Measurements from ENCODE around the gene KIF21B. TPM values are rescaled to one million over a fixed set of nuclear protein-coding genes. Genes with fewer than 3 reads are reported as not detected.

Gene KIF21B
- total RNA-seq, 1 donor from 2014 or later, result 18.4 TPM

DNA sequence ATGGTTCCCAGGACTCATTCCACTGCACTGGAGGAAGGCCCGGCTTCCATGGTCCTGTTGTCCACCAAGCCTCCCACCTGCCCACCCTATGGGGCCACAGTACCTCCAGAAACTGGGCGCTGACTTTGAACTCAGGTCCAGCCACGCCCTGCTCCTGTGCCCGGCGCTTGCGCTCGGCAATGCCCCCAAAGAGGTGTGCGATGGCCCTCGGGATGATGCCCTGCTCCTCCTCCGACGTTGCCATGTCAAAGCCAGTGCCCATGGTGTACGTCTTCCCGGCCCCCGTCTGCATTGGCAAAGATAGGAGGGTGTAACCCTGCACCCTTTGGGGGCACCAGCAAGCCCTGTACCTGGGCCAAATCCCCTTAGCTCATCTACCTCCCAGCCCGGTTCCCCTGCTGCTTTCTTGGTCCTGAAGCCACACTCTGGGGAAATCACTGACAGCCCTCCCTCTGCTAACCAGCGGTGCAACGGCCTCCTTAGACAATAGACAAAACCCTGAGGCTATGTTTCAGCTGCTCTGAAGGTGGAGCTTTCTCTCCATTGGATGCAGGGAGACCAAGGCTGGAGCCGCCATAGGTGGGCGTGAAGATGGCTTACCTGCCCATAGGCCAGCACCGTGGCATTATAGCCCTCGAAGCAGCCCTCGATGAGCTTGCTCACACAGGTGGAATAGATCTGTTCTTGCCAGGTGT, 14.7 kb downstream of the KIF21B start:
- no peak for DNase-seq (ENCODE audit: low read depth)
- Histone ChIP-seq H3K4me3 (ENCODE audit: low read depth, low read length) (no peak overlapping the region), H3K27me3 (ENCODE audit: control insufficient read depth, insufficient read depth, low read length) (no peaks in the 10 kb centered on the region), H3K36me3 (ENCODE audit: control insufficient read depth, insufficient read depth, low read length) (no peaks in the 10 kb centered on the region)
- TF ChIP-seq, protein P1, sequence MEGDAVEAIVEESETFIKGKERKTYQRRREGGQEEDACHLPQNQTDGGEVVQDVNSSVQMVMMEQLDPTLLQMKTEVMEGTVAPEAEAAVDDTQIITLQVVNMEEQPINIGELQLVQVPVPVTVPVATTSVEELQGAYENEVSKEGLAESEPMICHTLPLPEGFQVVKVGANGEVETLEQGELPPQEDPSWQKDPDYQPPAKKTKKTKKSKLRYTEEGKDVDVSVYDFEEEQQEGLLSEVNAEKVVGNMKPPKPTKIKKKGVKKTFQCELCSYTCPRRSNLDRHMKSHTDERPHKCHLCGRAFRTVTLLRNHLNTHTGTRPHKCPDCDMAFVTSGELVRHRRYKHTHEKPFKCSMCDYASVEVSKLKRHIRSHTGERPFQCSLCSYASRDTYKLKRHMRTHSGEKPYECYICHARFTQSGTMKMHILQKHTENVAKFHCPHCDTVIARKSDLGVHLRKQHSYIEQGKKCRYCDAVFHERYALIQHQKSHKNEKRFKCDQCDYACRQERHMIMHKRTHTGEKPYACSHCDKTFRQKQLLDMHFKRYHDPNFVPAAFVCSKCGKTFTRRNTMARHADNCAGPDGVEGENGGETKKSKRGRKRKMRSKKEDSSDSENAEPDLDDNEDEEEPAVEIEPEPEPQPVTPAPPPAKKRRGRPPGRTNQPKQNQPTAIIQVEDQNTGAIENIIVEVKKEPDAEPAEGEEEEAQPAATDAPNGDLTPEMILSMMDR (IDR thresholded peaks at IDR 0.05; ENCODE audit: insufficient read depth, low read length, poor library complexity, severe bottlenecking), result no peak

DNA sequence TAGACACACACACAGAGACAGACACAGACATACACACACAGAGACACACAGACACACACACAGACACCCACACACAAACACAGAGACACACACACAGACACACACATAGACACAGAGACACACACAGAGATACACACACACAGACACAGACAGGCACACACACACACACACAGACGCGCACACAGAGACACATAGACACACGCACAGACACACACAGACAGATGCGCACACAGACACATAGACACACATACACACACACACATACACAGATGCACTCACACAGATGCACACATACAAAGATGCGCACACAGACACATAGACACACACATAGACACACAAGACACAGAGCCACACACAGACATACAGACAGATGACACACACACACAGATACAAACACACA, 16.0 kb downstream of the KIF21B start:
- H3K36me3 ChIP-seq (ENCODE audit: control insufficient read depth, insufficient read depth, low read length), result no peaks in the 10 kb centered on the region
- TF ChIP-seq, protein P1 (IDR thresholded peaks at IDR 0.05; ENCODE audit: insufficient read depth, low read length, poor library complexity, severe bottlenecking), result no peak
- DNase-seq (ENCODE audit: low read depth), result no peak
- no peaks in the 10 kb centered on the region for H3K27me3 ChIP-seq (ENCODE audit: control insufficient read depth, insufficient read depth, low read length)
- no peak overlapping the region for H3K4me3 ChIP-seq (ENCODE audit: low read depth, low read length)

DNA sequence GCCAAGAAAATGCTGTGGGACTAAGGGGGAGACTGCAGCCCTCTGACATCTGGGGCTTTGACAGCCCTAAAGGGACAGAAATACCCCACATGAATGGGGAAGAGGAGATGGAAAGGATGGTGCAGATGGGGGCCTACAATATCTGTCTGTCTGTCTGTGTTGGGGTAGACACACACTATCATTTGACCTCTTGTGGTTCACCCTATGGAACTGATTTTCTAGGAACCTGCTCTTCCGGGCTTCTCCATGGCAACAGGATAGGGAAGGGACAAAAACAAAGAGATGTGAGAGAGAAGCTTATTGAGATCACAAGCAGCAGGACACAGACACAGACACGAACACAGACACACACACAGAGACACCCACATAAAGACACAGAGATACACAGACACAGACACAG, 17.1 kb downstream of the KIF21B start:
- Histone ChIP-seq H3K4me3 (ENCODE audit: low read depth, low read length) (no peak overlapping the region), H3K36me3 (ENCODE audit: control insufficient read depth, insufficient read depth, low read length) (no peaks in the 10 kb centered on the region), H3K27me3 (ENCODE audit: control insufficient read depth, insufficient read depth, low read length) (no peaks in the 10 kb centered on the region)
- no peak for DNase-seq (ENCODE audit: low read depth)
- TF ChIP-seq, protein P1 (IDR thresholded peaks at IDR 0.05; ENCODE audit: insufficient read depth, low read length, poor library complexity, severe bottlenecking), result no peak

DNA sequence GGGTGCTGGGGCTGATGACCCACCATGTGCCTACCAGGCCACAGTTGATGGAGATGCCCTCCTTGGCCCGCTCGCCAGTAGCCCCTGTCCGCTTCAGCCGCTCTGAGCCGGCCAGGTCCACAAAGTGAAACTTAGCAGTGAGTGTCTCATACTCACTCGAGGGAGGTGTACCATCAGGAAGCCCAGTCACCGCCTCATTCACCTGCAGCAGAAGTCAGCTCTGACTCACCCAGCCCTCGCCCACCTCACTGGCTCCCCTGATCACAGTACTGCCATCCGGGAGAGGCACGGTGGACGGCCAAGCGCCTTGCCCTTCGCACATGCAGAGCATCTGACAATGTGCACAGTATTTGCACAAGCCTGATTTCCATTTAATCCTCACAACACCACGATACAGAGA, 18.8 kb downstream of the KIF21B start:
- DNase-seq (ENCODE audit: low read depth), result no peak
- H3K27me3 ChIP-seq (ENCODE audit: control insufficient read depth, insufficient read depth, low read length), result no peaks in the 10 kb centered on the region
- TF ChIP-seq, protein P1 (IDR thresholded peaks at IDR 0.05; ENCODE audit: insufficient read depth, low read length, poor library complexity, severe bottlenecking), result no peak
- H3K36me3 ChIP-seq (ENCODE audit: control insufficient read depth, insufficient read depth, low read length), result no peaks in the 10 kb centered on the region
- H3K4me3 ChIP-seq (ENCODE audit: low read depth, low read length), result no peak overlapping the region

DNA sequence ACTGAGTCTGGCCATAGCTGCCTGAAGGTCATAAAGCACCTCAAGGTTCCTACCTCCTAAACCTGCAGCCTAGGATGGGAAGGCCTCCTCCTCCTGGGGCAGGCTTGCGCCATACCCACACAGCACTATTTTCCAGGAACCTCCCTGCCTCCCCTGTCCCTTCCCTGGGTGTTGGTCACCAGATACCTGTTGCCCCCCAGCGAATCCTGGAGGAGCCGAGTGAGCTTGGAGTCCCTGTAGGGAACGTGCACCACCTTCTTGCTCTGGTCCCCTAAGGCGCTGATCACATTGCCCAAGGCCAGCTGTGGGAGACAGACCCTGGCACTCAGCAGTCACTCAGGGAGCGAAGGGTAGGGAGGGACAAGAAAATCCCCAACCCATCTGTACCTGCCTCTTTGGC, 19.4 kb downstream of the KIF21B start:
- Histone ChIP-seq H3K36me3 (ENCODE audit: control insufficient read depth, insufficient read depth, low read length) (no peaks in the 10 kb centered on the region), H3K4me3 (ENCODE audit: low read depth, low read length) (no peak overlapping the region), H3K27me3 (ENCODE audit: control insufficient read depth, insufficient read depth, low read length) (no peaks in the 10 kb centered on the region)
- DNase-seq (ENCODE audit: low read depth), result no peak
- TF ChIP-seq, protein P1 (IDR thresholded peaks at IDR 0.05; ENCODE audit: insufficient read depth, low read length, poor library complexity, severe bottlenecking), result no peak

DNA sequence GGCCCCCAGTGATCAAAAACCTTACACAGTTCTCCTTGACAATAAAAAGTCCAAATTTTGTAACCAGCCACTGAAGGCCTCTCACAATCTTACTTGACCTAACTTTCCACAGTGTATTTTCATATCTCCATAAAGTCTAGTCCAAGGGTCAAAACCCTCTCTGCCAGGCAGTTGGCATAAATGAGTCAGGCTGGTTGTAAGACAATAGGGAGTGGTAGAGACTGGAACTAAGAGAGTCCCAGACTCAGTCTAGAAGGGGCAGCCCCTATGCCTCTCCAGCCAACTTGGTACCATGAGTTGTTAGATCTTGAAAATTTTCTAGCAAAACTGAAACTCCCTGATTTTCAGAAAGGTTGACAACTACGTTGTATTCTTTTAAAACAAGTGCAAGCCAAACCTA, 21.0 kb downstream of the KIF21B start:
- TF ChIP-seq, protein P1 (IDR thresholded peaks at IDR 0.05; ENCODE audit: insufficient read depth, low read length, poor library complexity, severe bottlenecking), result no peak
- no peak for DNase-seq (ENCODE audit: low read depth)
- Histone ChIP-seq H3K27me3 (ENCODE audit: control insufficient read depth, insufficient read depth, low read length) (no peaks in the 10 kb centered on the region), H3K4me3 (ENCODE audit: low read depth, low read length) (no peak overlapping the region), H3K36me3 (ENCODE audit: control insufficient read depth, insufficient read depth, low read length) (no peaks in the 10 kb centered on the region)

All from kidney epithelial cell (primary cell).